Loucy (cell line): ENCODE data around the gene RUFY2.

Source experiments
- H2AFZ ChIP-seq: fragments of 200-600 bp; sonication (generic); 2 replicates; pipeline ENCODE4 v1.6.0; 2016; ENCODE audit warnings: antibody characterized with exemption, mild to moderate bottlenecking, low read length, moderate library complexity
- H3F3A ChIP-seq: fragments of 200-600 bp; 2 replicates; pipeline ENCODE4 v1.6.0; 2016; ENCODE audit warnings: antibody characterized with exemption, low read depth, mild to moderate bottlenecking
- H3K27me3 ChIP-seq: fragments of 200-600 bp; sonication (generic); 2 replicates; pipeline ENCODE4 v1.6.1; 2014; ENCODE audit warnings: low read length, mild to moderate bottlenecking; ENCODE audit not compliant: insufficient read depth, poor library complexity, severe bottlenecking
- H3K36me3 ChIP-seq: fragments of 200-600 bp; sonication (generic); 2 replicates; pipeline ENCODE4 v1.6.1; 2016; ENCODE audit warnings: low read length; ENCODE audit not compliant: insufficient read depth
- H3K4me1 ChIP-seq: fragments of 200-600 bp; sonication (generic); 2 replicates; pipeline ENCODE4 v1.5.1; 2014; ENCODE audit warnings: low read length, mild to moderate bottlenecking; ENCODE audit not compliant: insufficient read depth, poor library complexity, severe bottlenecking
- H3K4me2 ChIP-seq: fragments of 200-600 bp; sonication (generic); 2 replicates; pipeline ENCODE4 v1.6.0; 2014; ENCODE audit warnings: antibody characterized with exemption, low read length, low read depth, mild to moderate bottlenecking; ENCODE audit not compliant: poor library complexity, severe bottlenecking
- H3K4me3 ChIP-seq: fragments of 200-600 bp; sonication (generic); 2 replicates; pipeline ENCODE4 v1.5.1; 2014; ENCODE audit warnings: low read length, mild to moderate bottlenecking, mixed read lengths; ENCODE audit not compliant: poor library complexity, severe bottlenecking
- H3K79me2 ChIP-seq: fragments of 200-600 bp; sonication (generic); 2 replicates; pipeline ENCODE4 v1.6.1; 2014; ENCODE audit warnings: low read length; ENCODE audit not compliant: insufficient read depth
- H3K9ac ChIP-seq: fragments of 200-600 bp; sonication (generic); 2 replicates; pipeline ENCODE4 v1.6.0; 2014; ENCODE audit warnings: mild to moderate bottlenecking, low read depth, low read length, moderate library complexity; ENCODE audit not compliant: poor library complexity, severe bottlenecking
- H3K9me2 ChIP-seq: fragments of 200-600 bp; sonication (generic); replicated peaks from 2 replicates; pipeline ENCODE4 v1.6.1; 2016; ENCODE audit warnings: low read depth, low read length, mixed read lengths
- H3K9me3 ChIP-seq: fragments of 200-600 bp; sonication (generic); 2 replicates; pipeline ENCODE4 v1.6.1; 2014; ENCODE audit warnings: mild to moderate bottlenecking, antibody characterized with exemption, low read length, low read depth; ENCODE audit not compliant: insufficient read depth
- H4K20me1 ChIP-seq: fragments of 200-600 bp; sonication (generic); 2 replicates; pipeline ENCODE4 v1.6.0; 2014; ENCODE audit warnings: antibody characterized with exemption, low read length, mild to moderate bottlenecking; ENCODE audit not compliant: insufficient read depth, poor library complexity, severe bottlenecking
- CTCF ChIP-seq: fragments of 200-600 bp; sonication (generic); conservative IDR thresholded peaks from 2 replicates; pipeline ENCODE4 v1.5.1; 2014; ENCODE audit warnings: mild to moderate bottlenecking, antibody characterized with exemption, low read length
- EZH2phosphoT487 ChIP-seq: fragments of 200-600 bp; IDR thresholded peaks from 2 replicates; pipeline ENCODE4 v1.6.1; 2018; ENCODE audit warnings: antibody characterized with exemption, mild to moderate bottlenecking, moderate library complexity, borderline replicate concordance

RUFY2 gene

GRCh38 chr10:68397005-68397404 is 10.1 kb downstream of the RUFY2 start:
- Histone ChIP-seq H3K9me3 (no peaks in the 10 kb centered on the region), H3K4me3 (no peak overlapping the region), H3K9me2 (no peaks in the 10 kb centered on the region), H3F3A (no peaks in the 10 kb centered on the region), H3K36me3 (peaks cover 37% of the 10 kb centered on the region; the same call in 1 of the 2 replicates), H3K4me1 (no peaks in the 10 kb centered on the region), H3K27me3 (no peaks in the 10 kb centered on the region), H4K20me1 (no peaks in the 10 kb centered on the region), H3K79me2 (no peaks in the 10 kb centered on the region), H2AFZ (no peak overlapping the region), H3K9ac (no peak overlapping the region), H3K4me2 (no peak overlapping the region)
- TF ChIP-seq CTCF, result no peak
- TF ChIP-seq EZH2phosphoT487, result no peak

GRCh38 chr10:68385740-68386139 is 21.3 kb downstream of the RUFY2 start:
- H3K36me3 ChIP-seq, result peaks cover 41% of the 10 kb centered on the region; the same call in 1 of the 2 replicates
- H3K9me2 ChIP-seq, result no peaks in the 10 kb centered on the region
- H3K27me3 ChIP-seq, result no peaks in the 10 kb centered on the region
- H4K20me1 ChIP-seq, result no peaks in the 10 kb centered on the region
- no peaks in the 10 kb centered on the region for H3F3A ChIP-seq
- no peak overlapping the region for H2AFZ ChIP-seq
- H3K4me3 ChIP-seq, result no peak overlapping the region
- H3K9ac ChIP-seq, result no peak overlapping the region
- no peaks in the 10 kb centered on the region for H3K79me2 ChIP-seq
- H3K4me1 ChIP-seq, result no peaks in the 10 kb centered on the region
- H3K4me2 ChIP-seq, result no peak overlapping the region
- H3K9me3 ChIP-seq, result no peaks in the 10 kb centered on the region
- TF ChIP-seq EZH2phosphoT487 (no peak), CTCF (no peak)

GRCh38 chr10:68371604-68372003 is 35.5 kb downstream of the RUFY2 start:
- Histone ChIP-seq H3K27me3 (no peaks in the 10 kb centered on the region), H3K9me2 (no peaks in the 10 kb centered on the region), H3K79me2 (no peaks in the 10 kb centered on the region), H2AFZ (no peak overlapping the region), H3F3A (no peaks in the 10 kb centered on the region), H3K9ac (no peak overlapping the region), H4K20me1 (no peaks in the 10 kb centered on the region), H3K4me1 (no peaks in the 10 kb centered on the region), H3K4me3 (no peak overlapping the region), H3K9me3 (peaks cover 4% of the 10 kb centered on the region; the same call in 1 of the 2 replicates), H3K36me3 (peaks cover 31% of the 10 kb centered on the region), H3K4me2 (no peak overlapping the region)
- TF ChIP-seq CTCF (no peak), EZH2phosphoT487 (no peak)
